Progenitor cell of endocrine pancreas (in vitro differentiated cells): ENCODE results near the gene PRKCD. TPM values are rescaled to one million over a fixed set of nuclear protein-coding genes. Genes with fewer than 3 reads are reported as not detected.
A peak's percentile ranks its signal among the peaks of the same experiment; 100 is the strongest.

Source experiments
- DNase-seq: peaks from one replicate; pipeline ENCODE4 v3.0.0; 2021; ENCODE audit warnings: low spot score; ENCODE audit not compliant: unreplicated experiment
- H3K27ac Mint-ChIP-seq: 2 replicates; pipeline ENCODE4 v1.8.0; 2021; ENCODE audit warnings: mild to moderate bottlenecking, moderate library complexity, mixed read lengths
- H3K27me3 Mint-ChIP-seq: 2 replicates; pipeline ENCODE4 v1.8.0; 2021; ENCODE audit warnings: mixed read lengths
- H3K36me3 Mint-ChIP-seq: 2 replicates; pipeline ENCODE4 v1.8.0; 2022; ENCODE audit warnings: mixed read lengths; ENCODE audit not compliant: insufficient read depth
- H3K4me1 Mint-ChIP-seq: 2 replicates; pipeline ENCODE4 v1.8.0; 2021; ENCODE audit warnings: low read depth, mixed read lengths
- H3K4me3 Mint-ChIP-seq: 2 replicates; pipeline ENCODE4 v1.8.0; 2021; ENCODE audit warnings: low read depth, mild to moderate bottlenecking, moderate library complexity, mixed read lengths
- H3K9me3 Mint-ChIP-seq: 2 replicates; pipeline ENCODE4 v1.8.0; 2021; ENCODE audit warnings: low read depth, mixed read lengths
- CTCF ChIP-seq: fragments of 200-600 bp; sonication (generic); IDR thresholded peaks from one replicate; pipeline ENCODE4 v1.5.0; 2021; ENCODE audit warnings: antibody characterized with exemption, mild to moderate bottlenecking; ENCODE audit not compliant: unreplicated experiment
- total RNA-seq: library from RNA; stranded (reverse); gene quantifications from 2 replicates; pipeline ENCODE4 v1.2.1, GENCODE V29; 2021

The PRKCD gene
- total RNA-seq, 1 donor from 2014 or later, result 45.8 TPM

GRCh38 chr3:53140847-53141845 lies 19.9 kb upstream of the PRKCD start:
- H3K27ac Mint-ChIP-seq, result no peak overlapping the region
- no peaks in the 10 kb centered on the region for H3K9me3 Mint-ChIP-seq
- no peaks in the 10 kb centered on the region for H3K36me3 Mint-ChIP-seq
- no peak overlapping the region for H3K4me3 Mint-ChIP-seq
- no peak for DNase-seq
- no peak for TF ChIP-seq CTCF
- H3K4me1 Mint-ChIP-seq, result peaks cover 25% of the 10 kb centered on the region
- H3K27me3 Mint-ChIP-seq, result no peaks in the 10 kb centered on the region

DNA sequence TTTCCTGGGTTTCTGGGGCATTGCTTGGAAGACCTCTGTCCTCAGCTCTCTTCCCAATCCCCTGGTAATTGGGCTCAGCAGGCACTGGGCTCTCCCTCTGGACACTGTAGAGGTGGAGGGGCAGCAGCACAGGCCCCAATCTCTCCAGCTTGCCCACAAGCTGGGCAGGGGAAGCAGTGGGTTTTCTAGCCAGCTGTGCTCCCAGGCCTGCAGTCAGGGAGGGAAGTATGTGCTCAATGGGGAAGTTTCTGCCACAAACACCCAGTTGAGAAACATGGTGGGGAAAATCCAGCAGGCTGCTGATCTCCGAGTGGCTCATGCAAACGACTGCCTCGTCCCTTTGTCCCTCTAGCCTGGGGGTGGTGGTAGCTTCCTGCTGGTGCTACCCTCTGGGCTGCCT lies 18.0 kb upstream of the PRKCD start:
- no peak overlapping the region for H3K27ac Mint-ChIP-seq
- no peaks in the 10 kb centered on the region for H3K27me3 Mint-ChIP-seq
- H3K4me3 Mint-ChIP-seq, result no peak overlapping the region
- H3K4me1 Mint-ChIP-seq, result peaks cover 34% of the 10 kb centered on the region
- H3K9me3 Mint-ChIP-seq, result no peaks in the 10 kb centered on the region
- DNase-seq, result no peak
- H3K36me3 Mint-ChIP-seq, result no peaks in the 10 kb centered on the region
- no peak for TF ChIP-seq CTCF

DNA sequence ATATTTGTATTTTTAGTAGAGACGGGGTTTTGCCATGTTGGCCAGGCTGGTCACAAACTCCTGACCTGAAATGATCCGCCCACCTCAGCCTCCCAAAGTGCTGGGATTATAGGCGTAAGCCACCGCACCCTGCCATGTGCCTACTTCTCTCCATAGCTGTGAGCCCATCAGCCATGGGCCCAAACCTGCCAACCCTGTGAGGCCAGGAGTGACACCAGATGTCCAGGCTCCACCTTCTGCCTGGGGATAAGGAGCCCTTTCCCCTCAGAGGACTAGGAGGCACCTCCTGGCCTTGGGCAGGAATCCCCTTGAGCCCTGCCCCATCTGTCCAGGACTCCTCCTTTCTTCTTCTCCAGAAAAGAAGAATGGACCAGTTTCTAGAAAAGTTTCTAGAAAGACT lies 16.6 kb upstream of the PRKCD start:
- H3K27ac Mint-ChIP-seq, result no peak overlapping the region
- H3K4me3 Mint-ChIP-seq, result no peak overlapping the region
- TF ChIP-seq CTCF, result no peak
- no peaks in the 10 kb centered on the region for H3K36me3 Mint-ChIP-seq
- H3K4me1 Mint-ChIP-seq, result peaks cover 33% of the 10 kb centered on the region
- no peak for DNase-seq
- H3K9me3 Mint-ChIP-seq, result no peaks in the 10 kb centered on the region
- H3K27me3 Mint-ChIP-seq, result no peaks in the 10 kb centered on the region

DNA sequence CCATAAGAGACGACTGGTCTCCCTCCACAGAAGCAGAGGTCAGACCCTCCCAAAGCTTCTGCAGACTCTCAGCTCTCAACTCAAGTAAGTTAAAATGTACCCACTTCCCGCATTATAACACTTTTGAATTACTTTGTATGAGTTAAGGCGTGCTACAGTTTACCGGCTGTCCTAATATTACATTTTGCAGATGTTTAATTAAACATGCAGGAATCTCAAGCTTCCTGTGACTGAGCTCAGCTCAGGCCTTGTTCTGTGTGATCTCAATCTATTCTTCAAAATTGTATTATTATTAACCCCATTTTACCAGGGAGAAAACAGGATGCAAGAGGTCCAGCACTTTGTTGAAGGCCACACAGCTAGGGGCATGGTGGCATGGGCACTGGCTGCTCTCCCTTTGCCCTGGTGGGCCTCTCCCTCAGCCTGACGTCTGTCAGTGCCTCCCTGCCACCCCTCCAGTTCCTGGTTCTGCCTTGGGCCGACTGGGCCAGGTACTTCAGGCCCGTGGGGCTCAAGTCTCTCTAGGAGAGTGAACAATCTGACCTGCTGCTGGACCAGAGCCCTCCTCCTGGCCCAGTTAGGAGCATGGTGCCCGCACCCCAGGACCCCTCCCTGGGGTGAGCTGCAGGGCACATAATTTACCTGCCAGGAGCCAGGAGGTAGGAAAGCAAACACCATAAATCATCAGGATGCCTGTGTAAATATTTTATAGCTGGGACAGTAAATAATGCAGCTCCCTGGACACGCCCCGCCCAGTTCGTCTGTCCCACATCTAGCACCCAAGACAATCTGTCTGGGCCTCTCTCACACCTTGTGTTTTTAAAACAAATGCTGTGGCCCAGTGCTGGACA lies 15.9 kb upstream of the PRKCD start:
- Mint-ChIP-seq H3K9me3 (no peaks in the 10 kb centered on the region), H3K36me3 (no peaks in the 10 kb centered on the region), H3K4me1 (peaks cover 36% of the 10 kb centered on the region), H3K27ac (peak overlapping the region; percentile 54), H3K27me3 (no peaks in the 10 kb centered on the region), H3K4me3 (no peak overlapping the region)
- DNase-seq, result no peak
- TF ChIP-seq CTCF, result no peak

DNA sequence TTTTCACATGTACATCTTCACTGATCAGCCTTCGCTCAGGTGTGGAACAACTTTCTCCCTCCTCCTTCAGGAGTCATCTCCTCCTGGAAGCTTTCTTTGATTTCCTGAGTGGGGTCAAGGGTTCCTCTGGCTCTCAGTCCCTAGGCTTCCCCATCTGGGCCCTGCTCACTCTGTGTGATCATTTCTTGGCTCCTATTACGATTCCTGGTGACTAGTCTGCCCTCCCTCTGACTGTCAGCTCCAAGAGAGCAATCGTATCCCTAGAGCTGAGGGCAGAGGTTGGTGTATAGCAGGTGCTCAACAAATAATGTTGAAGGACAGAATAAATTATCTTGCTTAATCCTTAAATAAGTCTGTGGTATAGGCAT lies 15.3 kb upstream of the PRKCD start:
- H3K4me1 Mint-ChIP-seq, result peaks cover 33% of the 10 kb centered on the region
- H3K27ac Mint-ChIP-seq, result peak overlapping the region; percentile 51
- DNase-seq, result no peak
- no peaks in the 10 kb centered on the region for H3K36me3 Mint-ChIP-seq
- no peak overlapping the region for H3K4me3 Mint-ChIP-seq
- no peak for TF ChIP-seq CTCF
- H3K27me3 Mint-ChIP-seq, result no peaks in the 10 kb centered on the region
- H3K9me3 Mint-ChIP-seq, result no peaks in the 10 kb centered on the region
